HCT116 (cell line): Measurements from ENCODE around the gene VIPR1. TPM values are rescaled to one million over a fixed set of nuclear protein-coding genes. Genes with fewer than 3 reads are reported as not detected.

ENCODE experiments used
- ATAC-seq: fragments of 200-7000 bp; cut with Tn5 transposase; 2 replicates; pipeline ENCODE4 v1.9.1; 2020; ENCODE audit warnings: mild to moderate bottlenecking, moderate library complexity
- BruUV-seq: library from RNA; stranded (reverse); fragments of 400-500 nt; replicated peaks from 2 replicates; lab custom pipeline; 2021; lab: Mats Ljungman, UMichigan
- CTCF ChIA-PET: fragments of 300-600 bp; sonication (Branson Sonifier 250); formaldehyde crosslinking; loops from one replicate; lab custom pipeline; 2021; ENCODE audit warnings: antibody characterized with exemption; lab: Charles Lee
- POLR2A ChIA-PET: fragments of 300-600, 350-600 bp; sonication (Branson Sonifier 250); formaldehyde crosslinking; loops from one replicate; lab custom pipeline; 2021; ENCODE audit warnings: antibody characterized with exemption; lab: Charles Lee
- RAD21 ChIA-PET, 2 experiments: fragments of 300-600 bp; sonication (Branson Sonifier 250); formaldehyde crosslinking; loops; one replicate each; lab custom pipeline; 2023; ENCODE audit warnings: low total read pairs in 2 of 2; ENCODE audit not compliant: uncharacterized antibody in 2 of 2, unreplicated experiment in 2 of 2, low non-redundant PET in 1 of 2; lab: Charles Lee
- DNase-seq: peaks from one replicate; pipeline ENCODE4 v3.0.0-alpha.2; 2010; ENCODE audit warnings: low read depth, low spot score
- H2AFZ ChIP-seq: fragments of 200-600 bp; shearing (Covaris generic), sonication (generic); 2 replicates; pipeline ENCODE4 v1.6.1; 2017; ENCODE audit warnings: low read depth, mixed run types, mixed read lengths, antibody characterized with exemption, low read length; ENCODE audit not compliant: poor library complexity, severe bottlenecking
- H3K27ac ChIP-seq: 2 replicates; pipeline ENCODE4 v1.5.1; 2012; ENCODE audit warnings: low read depth, low read length
- H3K27me3 ChIP-seq: fragments of 200-600 bp; sonication (generic); 2 replicates; pipeline ENCODE4 v1.6.1; 2016; ENCODE audit warnings: mixed run types, low read length, mixed read lengths; ENCODE audit not compliant: insufficient read depth
- H3K36me3 ChIP-seq, 2 experiments: fragments of 200-500 bp in 1 of 2; fragments of 200-600 bp in 1 of 2; sonication (Bioruptor generic) in 1 of 2; sonication (generic) in 1 of 2; 2 replicates each; pipeline versions ENCODE4 v1.5.1 to v1.6.1; 2014 to 2016; ENCODE audit warnings: low read length in 2 of 2, inconsistent platforms in 1 of 2, mixed read lengths in 1 of 2, mixed run types in 1 of 2; ENCODE audit not compliant: insufficient read depth in 2 of 2, control insufficient read depth in 1 of 2
- H3K4me1 ChIP-seq, 2 experiments: fragments of 200-600 bp in 1 of 2; sonication (generic) in 1 of 2; 2 replicates each; pipeline versions ENCODE4 v1.5.1 to v1.6.1; 2012 to 2017; ENCODE audit warnings: low read length in 2 of 2, inconsistent platforms in 1 of 2, mild to moderate bottlenecking in 1 of 2, mixed read lengths in 1 of 2, mixed run types in 1 of 2, moderate library complexity in 1 of 2; ENCODE audit not compliant: insufficient read depth in 2 of 2, control insufficient read depth in 1 of 2
- H3K4me2 ChIP-seq: fragments of 200-600 bp; sonication (generic); 2 replicates; pipeline ENCODE4 v1.6.1; 2017; ENCODE audit warnings: mixed run types, low read length, mixed read lengths
- H3K4me3 ChIP-seq, 2 experiments: fragments of 200-600 bp in 1 of 2; sonication (generic) in 1 of 2; replicated peaks in 1 of 2; 2 replicates each; pipeline ENCODE4 v1.5.1; 2011 to 2016; ENCODE audit warnings: low read length in 2 of 2, control low read depth in 1 of 2, low read depth in 1 of 2, mild to moderate bottlenecking in 1 of 2, mixed read lengths in 1 of 2, mixed run types in 1 of 2
- H3K79me2 ChIP-seq: fragments of 200-600 bp; sonication (generic); 2 replicates; pipeline ENCODE4 v1.6.1; 2017; ENCODE audit warnings: mild to moderate bottlenecking, mixed run types, low read length, moderate library complexity, mixed read lengths; ENCODE audit not compliant: insufficient read depth
- H3K9ac ChIP-seq: fragments of 200-600 bp; sonication (generic); 2 replicates; pipeline ENCODE4 v1.6.1; 2016; ENCODE audit warnings: low read length, mixed read lengths
- H3K9me2 ChIP-seq: fragments of 200-600 bp; sonication (generic), shearing (Covaris generic); 2 replicates; pipeline ENCODE4 v1.6.1; 2017; ENCODE audit warnings: mixed run types, mild to moderate bottlenecking, moderate library complexity; ENCODE audit not compliant: insufficient read depth
- H3K9me3 ChIP-seq, 2 experiments: fragments of 200-500 bp in 1 of 2; fragments of 200-600 bp in 1 of 2; sonication (Bioruptor generic) in 1 of 2; sonication (generic) in 1 of 2; 2 replicates each; pipeline ENCODE4 v1.6.1; 2014 to 2017; ENCODE audit warnings: low read length in 2 of 2, mixed read lengths in 2 of 2, inconsistent platforms in 1 of 2, low read depth in 1 of 2, mild to moderate bottlenecking in 1 of 2, mixed run types in 1 of 2, moderate library complexity in 1 of 2; ENCODE audit not compliant: control insufficient read depth in 1 of 2, insufficient read depth in 1 of 2
- H4K20me1 ChIP-seq: fragments of 200-600 bp; sonication (generic), shearing (Covaris generic); 2 replicates; pipeline ENCODE4 v1.6.1; 2017; ENCODE audit warnings: mixed run types, mild to moderate bottlenecking, moderate library complexity; ENCODE audit not compliant: insufficient read depth
- CBX3 ChIP-seq: IDR thresholded peaks from 2 replicates; pipeline ENCODE4 v1.6.1; 2012; ENCODE audit warnings: low read depth
- CEBPB ChIP-seq: IDR thresholded peaks from 2 replicates; pipeline ENCODE4 v1.6.1; 2012; ENCODE audit warnings: low read depth
- CTCF ChIP-seq, 3 experiments: fragments of 200-600 bp in 1 of 3; sonication (generic) in 1 of 3; IDR thresholded peaks in 2 of 3; conservative IDR thresholded peaks in 1 of 3; 2 replicates each; pipeline ENCODE4 v1.5.1; 2012 to 2017; ENCODE audit warnings: low read depth in 2 of 3, low read length in 2 of 3, antibody characterized with exemption in 1 of 3, borderline replicate concordance in 1 of 3, control low read depth in 1 of 3, mild to moderate bottlenecking in 1 of 3, mixed read lengths in 1 of 3, mixed run types in 1 of 3, moderate library complexity in 1 of 3; ENCODE audit not compliant: insufficient read depth in 1 of 3
- EGR1 ChIP-seq: IDR thresholded peaks from 2 replicates; pipeline ENCODE4 v1.6.1; 2012; ENCODE audit warnings: low read depth
- EZH2 ChIP-seq: fragments of 200-600 bp; sonication (generic); IDR thresholded peaks from 2 replicates; pipeline ENCODE4 v1.6.1; 2017; ENCODE audit warnings: antibody characterized with exemption, mixed run types
- EZH2phosphoT487 ChIP-seq: fragments of 200-600 bp; IDR thresholded peaks from 2 replicates; pipeline ENCODE4 v1.6.1; 2018; ENCODE audit warnings: antibody characterized with exemption, borderline replicate concordance
- RAD21 ChIP-seq: IDR thresholded peaks from 2 replicates; pipeline ENCODE4 v1.6.1; 2012; ENCODE audit warnings: low read depth, mild to moderate bottlenecking
- SIN3A ChIP-seq: IDR thresholded peaks from 2 replicates; pipeline ENCODE4 v1.6.1; 2012; ENCODE audit warnings: low read depth
- SP1 ChIP-seq: IDR thresholded peaks from 2 replicates; pipeline ENCODE4 v1.6.1; 2012; ENCODE audit warnings: low read depth
- ZBTB33 ChIP-seq: IDR thresholded peaks from 2 replicates; pipeline ENCODE4 v1.6.1; 2011; ENCODE audit warnings: mild to moderate bottlenecking, low read length, moderate library complexity; ENCODE audit not compliant: insufficient replicate concordance; ENCODE audit errors: extremely low read depth
- ZNF274 ChIP-seq: fragments of 200-500 bp; sonication (Bioruptor generic); IDR thresholded peaks from 2 replicates; pipeline ENCODE4 v1.6.1; 2014; ENCODE audit warnings: mild to moderate bottlenecking, low read depth, low read length, inconsistent platforms
- intact Hi-C: fragments of 100-400 bp; cut with micrococcal nuclease; formaldehyde crosslinking; loops from 2 replicates; pipeline ENCODE4 v1.10.0; 2022
- total RNA-seq: library from RNA; stranded (reverse); gene quantifications from one replicate; pipeline ENCODE4 v1.2.1, GENCODE V29; 2021; ENCODE audit not compliant: unreplicated experiment

VIPR1 gene
- total RNA-seq, 1 experiment from 2014 or later = 9.6 TPM

GRCh38 chr3:42572278-42572677, 69.8 kb downstream of the VIPR1 start:
- Histone ChIP-seq H3K27ac (no peak overlapping the region), H3K79me2 (peaks cover 46% of the 10 kb centered on the region), H4K20me1 (no peaks in the 10 kb centered on the region), H3K27me3 (no peaks in the 10 kb centered on the region), H3K9me3 (peaks cover 3 to 7% of the 10 kb centered on the region in 2 experiments; a peak in 1 of 4 replicates), H3K4me2 (no peak overlapping the region), H3K9me2 (no peaks in the 10 kb centered on the region), H3K4me1 (peaks cover 0 to 5% of the 10 kb centered on the region in 2 experiments; a peak in 1 of 4 replicates), H2AFZ (no peak overlapping the region), H3K36me3 (peaks cover 4 to 7% of the 10 kb centered on the region in 2 experiments; a peak in 3 of 4 replicates), H3K4me3 (no peak overlapping the region), H3K9ac (no peak overlapping the region)
- ChIA-PET POLR2A (no interaction called here), RAD21 (no interaction called here), CTCF (interaction anchor here (0.9 kb wide), 1 partner anchor 245 kb away, joined by 3 read pairs; no protein-coding TSS in a partner anchor)
- peak; percentile 41 for DNase-seq
- intact Hi-C loops = loop anchor here (2.0 to 5.0 kb wide), 2 partner anchors 173 to 310 kb away; no protein-coding TSS in a partner anchor
- peak; percentile 100 for ATAC-seq
- TF ChIP-seq RAD21 (peak; percentile 72), ZNF274 (no peak), EZH2phosphoT487 (no peak), SIN3A (no peak), ZBTB33 (no peak), EGR1 (no peak), SP1 (no peak), EZH2 (no peak), CEBPB (no peak), CBX3 (peak; percentile 14; the same call in 1 of the 2 replicates), CTCF (IDR thresholded peaks at IDR 0.05 in 2 of 3, conservative IDR thresholded peaks at IDR 0.05 in 1 of 3; ENCODE audit: borderline replicate concordance in 1 of 3, insufficient read depth in 1 of 3, low read depth in 2 of 3, low read length in 2 of 3) (peak; percentile 60 to 79 (median 69))
- BruUV-seq = no TSS peak
